K562 (cell line): ENCODE measurements around the gene RASD1. TPM values are rescaled to one million over a fixed set of nuclear protein-coding genes. Genes with fewer than 3 reads are reported as not detected.

Source experiments
- ATAC-seq: fragments of 200-7000 bp; cut with Tn5 transposase; 3 replicates; pipeline ENCODE4 v1.9.1; 2020; ENCODE audit warnings: moderate library complexity
- BruUV-seq: library from RNA; stranded (reverse); fragments of 400-500 nt; replicated peaks from 2 replicates; lab custom pipeline; 2021; lab: Mats Ljungman, UMichigan
- CTCF ChIA-PET: fragments of 300-600 bp; formaldehyde crosslinking; extraction: SDS; loops from one replicate; lab custom pipeline; 2021; ENCODE audit warnings: low intra/inter-chr PET ratio; lab: Yijun Ruan, JAX
- POLR2A ChIA-PET: fragments of 300-600, 350-650 bp; sonication (Branson Sonifier 250); formaldehyde crosslinking; extraction: SDS; loops from one replicate; lab custom pipeline; 2021; ENCODE audit warnings: antibody characterized with exemption, inconsistent platforms; lab: Yijun Ruan, JAX
- DNase-seq, 4 experiments: peaks; one replicate each; pipeline versions ENCODE4 v3.0.0 to v3.0.0-alpha.2; 2011 to 2018; ENCODE audit warnings: low spot score in 3 of 4, mixed read lengths in 3 of 4; ENCODE audit errors: extremely low read depth in 1 of 4
- FAIRE-seq: peaks from 2 replicates; lab custom pipeline; 2011; peaks lifted over from hg19 to GRCh38; lab: Jason Lieb, UNC
- H2AFZ ChIP-seq: 2 replicates; pipeline ENCODE4 v1.6.0; 2011; ENCODE audit warnings: low read depth, low read length, control low read depth, inconsistent platforms
- H3K27ac ChIP-seq: fragments of 200-600 bp; 3 replicates; pipeline ENCODE4 v1.8.0; 2011; ENCODE audit warnings: low read depth, mild to moderate bottlenecking, control low read depth, inconsistent platforms, low read length, moderate library complexity, mixed read lengths; ENCODE audit errors: extremely low read depth
- H3K27me3 ChIP-seq, 2 experiments: fragments of 300-600 bp in 1 of 2; 2 replicates in 1 of 2; 3 replicates in 1 of 2; pipeline versions ENCODE4 v1.6.0 to v1.8.0; 2011; ENCODE audit warnings: inconsistent platforms in 2 of 2, low read length in 2 of 2, mild to moderate bottlenecking in 1 of 2, mixed read lengths in 1 of 2, moderate library complexity in 1 of 2; ENCODE audit not compliant: control insufficient read depth in 2 of 2, insufficient read depth in 2 of 2
- H3K36me3 ChIP-seq: fragments of 300-600 bp; 3 replicates; pipeline ENCODE4 v1.8.0; 2011; ENCODE audit warnings: mild to moderate bottlenecking, low read length, inconsistent platforms; ENCODE audit not compliant: control insufficient read depth, insufficient read depth
- H3K4me1 ChIP-seq, 2 experiments: fragments of 200-600 bp in 1 of 2; replicated peaks in 1 of 2; 2 replicates in 1 of 2; 3 replicates in 1 of 2; pipeline versions ENCODE4 v1.5.1 to v1.8.0; 2011; ENCODE audit warnings: inconsistent platforms in 2 of 2, low read length in 2 of 2, mild to moderate bottlenecking in 1 of 2, mixed read lengths in 1 of 2, moderate library complexity in 1 of 2; ENCODE audit not compliant: control insufficient read depth in 2 of 2, insufficient read depth in 2 of 2
- H3K4me2 ChIP-seq: 2 replicates; pipeline ENCODE4 v1.6.1; 2011; ENCODE audit warnings: low read length, control low read depth, inconsistent platforms, mixed read lengths; ENCODE audit not compliant: insufficient read depth
- H3K4me3 ChIP-seq: fragments of 200-600 bp; sonication (generic), shearing (Covaris generic); 2 replicates; pipeline ENCODE4 v1.5.1; 2016; ENCODE audit warnings: control low read depth, inconsistent platforms
- H3K79me2 ChIP-seq: fragments of 200-600 bp; 3 replicates; pipeline ENCODE4 v1.8.0; 2011; ENCODE audit warnings: low read length, inconsistent platforms; ENCODE audit not compliant: control insufficient read depth, insufficient read depth
- H3K9ac ChIP-seq, 2 experiments: 2 replicates each; pipeline versions ENCODE4 v1.6.0 to v1.6.1; 2011; ENCODE audit warnings: low read depth in 2 of 2, low read length in 2 of 2, control low read depth in 1 of 2, inconsistent platforms in 1 of 2, mild to moderate bottlenecking in 1 of 2, mixed read lengths in 1 of 2; ENCODE audit not compliant: insufficient read depth in 1 of 2
- H3K9me1 ChIP-seq: one replicate; pipeline ENCODE4 v1.6.0; 2011; ENCODE audit warnings: inconsistent platforms, mild to moderate bottlenecking, low read length, moderate library complexity; ENCODE audit not compliant: control insufficient read depth, insufficient read depth
- H3K9me3 ChIP-seq: replicated peaks from 2 replicates; pipeline ENCODE4 v1.5.1; 2011; ENCODE audit warnings: low read depth, low read length, inconsistent platforms; ENCODE audit not compliant: control insufficient read depth, insufficient read depth
- H4K20me1 ChIP-seq: replicated peaks from 2 replicates; pipeline ENCODE4 v1.6.1; 2011; ENCODE audit warnings: low read length, inconsistent platforms, mixed read lengths; ENCODE audit not compliant: control insufficient read depth, insufficient read depth
- FUS ChIP-seq: fragments of 200-400 bp; formaldehyde crosslinking; optimal IDR thresholded peaks from 2 replicates; pipeline ENCODE3; 2017; ENCODE audit warnings: low read depth, low read length
- MAZ ChIP-seq, 2 experiments: fragments of 450-650 bp in 1 of 2; sonication (generic) in 1 of 2; formaldehyde crosslinking; IDR thresholded peaks in 1 of 2; conservative IDR thresholded peaks in 1 of 2; 2 replicates each; pipeline versions ENCODE4 v1.4.0 to v1.5.0; 2020; ENCODE audit warnings: mild to moderate bottlenecking in 1 of 2, missing genetic modification reagents in 1 of 2
- MEIS2 ChIP-seq: fragments of 450-650 bp; IDR thresholded peaks from 2 replicates; pipeline ENCODE4 v1.6.1; 2014; ENCODE audit warnings: mild to moderate bottlenecking; ENCODE audit not compliant: partially characterized antibody
- MYC ChIP-seq, 2 experiments: fragments of 250-450 bp in 1 of 2; sonication (Bioruptor Pico) in 1 of 2; IDR thresholded peaks; 2 replicates each; pipeline versions ENCODE4 v1.5.1 to v1.6.1; 2012 to 2021; ENCODE audit warnings: low read depth in 2 of 2, borderline replicate concordance in 1 of 2, improper control_type of control experiment in 1 of 2, low read length in 1 of 2, mild to moderate bottlenecking in 1 of 2, moderate library complexity in 1 of 2
- NR2F6 ChIP-seq: fragments of 450-650 bp; formaldehyde crosslinking; IDR thresholded peaks from 2 replicates; pipeline ENCODE4 v1.4.0; 2020; ENCODE audit warnings: mild to moderate bottlenecking
- RBM17 ChIP-seq: fragments of 200-400 bp; formaldehyde crosslinking; IDR thresholded peaks from 2 replicates; pipeline ENCODE4 v1.6.1; 2017; ENCODE audit warnings: low read depth, mild to moderate bottlenecking, low read length, borderline replicate concordance
- SMAD1 ChIP-seq: fragments of 150-350 bp; IDR thresholded peaks from 2 replicates; pipeline ENCODE4 v1.6.1; 2014; ENCODE audit warnings: low read length, low read depth; ENCODE audit not compliant: partially characterized antibody
- TSC22D4 ChIP-seq: fragments of 450-650 bp; IDR thresholded peaks from 2 replicates; pipeline ENCODE4 v1.6.1; 2016; ENCODE audit warnings: missing genetic modification characterization, missing biosample characterization, control low read depth
- ZBTB17 ChIP-seq: fragments of 450-650 bp; formaldehyde crosslinking; IDR thresholded peaks from 2 replicates; pipeline ENCODE4 v1.4.0; 2020; ENCODE audit warnings: mild to moderate bottlenecking
- ZNF146 ChIP-seq: IDR thresholded peaks from one replicate; pipeline ENCODE4 v1.6.1; 2018; ENCODE audit warnings: missing compliant biosample characterization; ENCODE audit not compliant: unreplicated experiment
- ZNF408 ChIP-seq: fragments of 250-450 bp; sonication (Bioruptor Pico); IDR thresholded peaks from 2 replicates; pipeline ENCODE4 v1.4.0; 2020; ENCODE audit warnings: low read depth, mild to moderate bottlenecking, moderate library complexity
- WGBS: fragments of 100-300 bp; shearing (Covaris generic); methylation state at CpG from one replicate; pipeline ENCODE4 v1.1.6; 2016; ENCODE audit warnings: low coverage, mixed read lengths; ENCODE audit not compliant: insufficient coverage; ENCODE audit errors: missing lambda C conversion rate; 5-methylcytosine and 5-hydroxymethylcytosine counted together
- in situ Hi-C: fragments of 300-500 bp; cut with MboI; formaldehyde crosslinking; loops from 4 replicates; pipeline ENCODE4 v1.15.0; 2018; ENCODE audit warnings: inconsistent platforms, mixed read lengths
- intact Hi-C: fragments of 100-400 bp; cut with micrococcal nuclease; formaldehyde crosslinking; loops from 2 replicates; pipeline ENCODE4 v1.14.2; 2022
- polyA plus RNA-seq, 8 experiments: library from polyadenylated mRNA; depleted of rRNA in 4 of 8; stranded (reverse) in 5 of 8; unstranded in 3 of 8; fragments of >200 nt; fragmentation: Nextera tagmentation in 2 of 8; fragmentation: Illumina TruSeq in 1 of 8; extraction: Ambion mirVana in 2 of 8; extraction: Trizol in 1 of 8; gene quantifications; 2 replicates each; pipeline versions ENCODE4 v1.2.1 to v1.2.3, GENCODE V29; 2011 to 2014; ENCODE audit warnings: inconsistent platforms in 1 of 8, missing spikeins in 1 of 8
- total RNA-seq, 7 experiments: library from RNA; depleted of rRNA in 6 of 7; stranded (reverse); fragments of >200 nt in 6 of 7; fragmentation: Illumina TruSeq in 2 of 7; extraction: Trizol in 2 of 7; gene quantifications; 2 replicates each; pipeline versions ENCODE4 v1.2.1 to v1.2.3, GENCODE V29; 2011 to 2021; ENCODE audit warnings: low replicate concordance in 1 of 7
- TF ChIP-seq, protein P1 (sequence below): fragments of 450-650 bp; formaldehyde crosslinking; IDR thresholded peaks from 2 replicates; pipeline ENCODE4 v1.4.0; 2022; ENCODE audit warnings: missing genetic modification characterization

The RASD1 gene
- total and polyA plus RNA-seq, 9 of the 15 experiments (the other 6 are each of a cell fraction or from before 2014, with no cell fraction given), result 0.11 TPM; not detected in 8

DNA sequence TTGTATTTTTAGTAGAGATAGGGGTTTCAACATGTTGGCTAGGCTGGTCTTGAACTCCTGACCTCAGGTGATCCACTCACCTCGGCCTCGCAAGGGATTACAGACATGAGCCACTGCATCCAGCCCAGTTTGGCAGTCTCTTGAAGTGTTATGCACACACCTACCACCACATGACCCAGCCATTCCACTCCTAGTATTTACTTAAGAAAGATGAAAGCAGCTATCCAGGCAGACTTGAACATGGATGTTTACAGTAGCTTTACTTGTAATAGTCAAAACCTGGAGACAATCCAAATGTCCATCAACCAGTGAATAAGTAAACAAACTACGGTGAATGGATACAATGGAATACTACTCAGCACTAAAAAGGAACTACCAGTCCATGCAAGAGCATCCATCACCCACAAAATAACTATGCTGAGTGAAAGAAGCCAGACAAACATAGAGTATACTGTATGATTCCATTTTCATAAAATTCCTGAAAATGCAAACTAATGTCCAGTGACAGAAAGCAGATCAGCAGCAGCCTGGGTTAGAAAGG, 37.8 kb upstream of the RASD1 start:
- intact Hi-C loops, result no loop called here
- Histone ChIP-seq H4K20me1 (no peaks in the 10 kb centered on the region), H3K27ac (no peak overlapping the region), H3K79me2 (no peaks in the 10 kb centered on the region), H3K27me3 (no peaks in the 10 kb centered on the region), H3K36me3 (no peaks in the 10 kb centered on the region), H2AFZ (no peak overlapping the region), H3K9me3 (no peaks in the 10 kb centered on the region), H3K4me3 (no peak overlapping the region), H3K4me1 (peaks cover 5 to 12% of the 10 kb centered on the region in 2 experiments; a peak in 4 of 5 replicates), H3K4me2 (no peak overlapping the region), H3K9ac (no peak overlapping the region), H3K9me1 (no peaks in the 10 kb centered on the region)
- no peak for ATAC-seq
- WGBS, result 16% methylated on average over 3 of the region's 3 CpGs
- ChIA-PET POLR2A (no interaction called here), CTCF (no interaction called here)
- TF ChIP-seq ZBTB17 (CRISPR knock-in tag), result no peak
- peak; percentile 64 for TF ChIP-seq ZNF146 (CRISPR knock-in tag)
- TF ChIP-seq MEIS2, result peak; percentile 26
- in situ Hi-C loops, result no loop called here
- no TSS peak for BruUV-seq
- FAIRE-seq, result no peak
- no peak for DNase-seq

DNA sequence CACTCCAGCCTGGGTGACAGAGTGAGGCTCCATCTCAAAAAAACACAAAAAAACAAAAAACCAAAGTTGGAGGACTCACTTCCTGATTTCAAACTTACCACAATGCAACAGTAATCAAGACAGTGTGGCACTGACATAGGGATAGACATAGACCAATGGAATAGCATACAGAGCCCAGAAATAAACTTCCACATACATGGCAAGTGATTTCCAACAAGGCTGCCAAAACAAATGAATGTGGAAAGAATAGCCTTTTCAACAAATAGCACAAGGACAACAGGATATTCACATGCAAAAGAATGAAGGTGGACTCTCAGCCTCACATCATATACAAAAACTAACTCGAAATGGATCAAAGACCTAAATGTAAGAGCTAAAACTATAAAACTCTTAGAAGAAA, 36.8 kb upstream of the RASD1 start:
- H3K9ac ChIP-seq, result no peak overlapping the region
- H3K4me1 ChIP-seq, result peaks cover 0 to 15% of the 10 kb centered on the region in 2 experiments; a peak in 3 of 5 replicates
- TF ChIP-seq, protein P1, sequence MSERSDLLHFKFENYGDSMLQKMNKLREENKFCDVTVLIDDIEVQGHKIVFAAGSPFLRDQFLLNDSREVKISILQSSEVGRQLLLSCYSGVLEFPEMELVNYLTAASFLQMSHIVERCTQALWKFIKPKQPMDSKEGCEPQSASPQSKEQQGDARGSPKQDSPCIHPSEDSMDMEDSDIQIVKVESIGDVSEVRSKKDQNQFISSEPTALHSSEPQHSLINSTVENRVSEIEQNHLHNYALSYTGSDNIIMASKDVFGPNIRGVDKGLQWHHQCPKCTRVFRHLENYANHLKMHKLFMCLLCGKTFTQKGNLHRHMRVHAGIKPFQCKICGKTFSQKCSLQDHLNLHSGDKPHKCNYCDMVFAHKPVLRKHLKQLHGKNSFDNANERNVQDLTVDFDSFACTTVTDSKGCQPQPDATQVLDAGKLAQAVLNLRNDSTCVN (CRISPR knock-in tag), result no peak
- TF ChIP-seq MYC (IDR thresholded peaks at IDR 0.05; ENCODE audit: low read depth, low read length) (no peak), MYC (CRISPR knock-in tag; IDR thresholded peaks at IDR 0.05; ENCODE audit: borderline replicate concordance, low read depth) (no peak), MAZ (CRISPR knock-in tag; conservative IDR thresholded peaks at IDR 0.05 in 1 of 2, IDR thresholded peaks at IDR 0.05 in 1 of 2) (no peak), SMAD1 (no peak), NR2F6 (no peak), RBM17 (no peak), TSC22D4 (no peak), FUS (no peak), ZNF408 (no peak)
- TF ChIP-seq, all 486 proteins: peak for 0
- ATAC-seq (no peak), DNase-seq (no peak), FAIRE-seq (no peak)
- whole genome bisulfite sequencing, result 11% methylated on average over 1 of the region's 1 CpG
- Histone ChIP-seq H3K36me3 (no peaks in the 10 kb centered on the region), H4K20me1 (no peaks in the 10 kb centered on the region), H3K9me1 (no peaks in the 10 kb centered on the region), H3K27me3 (no peaks in the 10 kb centered on the region), H3K4me3 (no peak overlapping the region), H2AFZ (no peak overlapping the region), H3K27ac (no peak overlapping the region), H3K79me2 (no peaks in the 10 kb centered on the region), H3K4me2 (no peak overlapping the region), H3K9me3 (no peaks in the 10 kb centered on the region)
- in situ Hi-C loops, result no loop called here
- CTCF ChIA-PET, result no interaction called here
- no TSS peak for BruUV-seq
- intact Hi-C loops, result no loop called here
- POLR2A ChIA-PET, result no interaction called here
